HG03097 (cell line): Measurements from ENCODE around the gene ACYP2.

Experiments
- ATAC-seq: cut with Tn5 transposase; IDR thresholded peaks from one replicate; pipeline ENCODE4 v1.9.1; 2021; ENCODE audit not compliant: unreplicated experiment, low FRiP score

The ACYP2 gene

GRCh38 chr2:54208364-54209240 lies 93.2 kb downstream of the ACYP2 start:
- no peak for ATAC-seq

- no peak for ATAC-seq
These were observed 94.0 kb downstream of the ACYP2 start for GRCh38 chr2:54209379-54209778.

GRCh38 chr2:54212456-54212855 lies 97.0 kb downstream of the ACYP2 start:
- no peak for ATAC-seq

- ATAC-seq: no peak
These were observed 97.7 kb downstream of the ACYP2 start for GRCh38 chr2:54213082-54213481.

GRCh38 chr2:54224997-54225396 lies 109.6 kb downstream of the ACYP2 start:
- no peak for ATAC-seq

GRCh38 chr2:54226260-54226659 lies 110.8 kb downstream of the ACYP2 start:
- no peak for ATAC-seq

- ATAC-seq: no peak
These were observed 112.4 kb downstream of the ACYP2 start for GRCh38 chr2:54227798-54228197.

- no peak for ATAC-seq
These were observed 113.5 kb downstream of the ACYP2 start for GRCh38 chr2:54228945-54229344.

GRCh38 chr2:54233832-54234649 lies 118.6 kb downstream of the ACYP2 start:
- ATAC-seq: no peak

- no peak for ATAC-seq
These were observed 122.0 kb downstream of the ACYP2 start for GRCh38 chr2:54237428-54237827.

- ATAC-seq: no peak
These were observed 124.0 kb downstream of the ACYP2 start for GRCh38 chr2:54239427-54239826.

GRCh38 chr2:54240515-54241469 lies 125.4 kb downstream of the ACYP2 start:
- ATAC-seq: no peak

- no peak for ATAC-seq
These were observed 131.7 kb downstream of the ACYP2 start for GRCh38 chr2:54247115-54247514.

- no peak for ATAC-seq
These were observed 134.2 kb downstream of the ACYP2 start for GRCh38 chr2:54249629-54250028.

- ATAC-seq: no peak
These were observed 138.8 kb downstream of the ACYP2 start for GRCh38 chr2:54254180-54254579.

GRCh38 chr2:54255230-54256090 lies 140.0 kb downstream of the ACYP2 start:
- ATAC-seq: no peak

- no peak for ATAC-seq
These were observed 140.8 kb downstream of the ACYP2 start, which contains the start of gene TSPYL6 for GRCh38 chr2:54256091-54256694. Gene TSPYL6 (minus strand): TSS chr2:54256229. CDS start chr2:54256151, 78 bp downstream.

- ATAC-seq: no peak
These were observed 142.8 kb downstream of the ACYP2 start for GRCh38 chr2:54258166-54258565.
